Naive thymus-derived CD8-positive, alpha-beta T cell (primary cell): ENCODE measurements around the gene TM9SF2. TPM values are rescaled to one million over a fixed set of nuclear protein-coding genes. Genes with fewer than 3 reads are reported as not detected.

Source experiments
- ATAC-seq, 2 donors: fragments of 150-1000 bp; cut with Tn5 transposase in 1 of 2; sonication (Bioruptor Pico), chemical (Tn5 transposase) in 1 of 2; 1 replicate in 1 of 2; 2 replicates in 1 of 2; pipeline ENCODE4 v1.10.0; 2021; ENCODE audit warnings: mild to moderate bottlenecking in 2 of 2, moderate library complexity in 2 of 2
- POLR2A ChIA-PET: fragments of 350-600 bp; sonication (Branson Sonifier 250); formaldehyde crosslinking; loops from one replicate; lab custom pipeline; 2021; ENCODE audit warnings: antibody characterized with exemption; lab: Charles Lee
- DNase-seq, 10 donors: peaks; one replicate each; pipeline versions ENCODE4 v3.0.0 to v3.0.0-alpha.2; 2020 to 2022
- H3K27ac Mint-ChIP-seq, 10 donors: one replicate each; pipeline ENCODE4 v1.8.0; 2020 to 2022; ENCODE audit warnings: mild to moderate bottlenecking in 10 of 10, mixed read lengths in 10 of 10, moderate library complexity in 4 of 10, inconsistent platforms in 1 of 10
- H3K27me3 Mint-ChIP-seq, 5 donors: one replicate each; pipeline ENCODE4 v1.8.0; 2021 to 2022; ENCODE audit warnings: mixed read lengths in 5 of 5
- H3K36me3 Mint-ChIP-seq, 3 donors: one replicate each; pipeline ENCODE4 v1.8.0; 2020 to 2022; ENCODE audit warnings: mixed read lengths in 3 of 3, mild to moderate bottlenecking in 2 of 3, inconsistent platforms in 1 of 3
- H3K4me1 Mint-ChIP-seq, 4 donors: one replicate each; pipeline ENCODE4 v1.8.0; 2021 to 2022; ENCODE audit warnings: mixed read lengths in 4 of 4
- H3K4me3 Mint-ChIP-seq, 10 donors: one replicate each; pipeline ENCODE4 v1.8.0; 2020 to 2022; ENCODE audit warnings: mild to moderate bottlenecking in 10 of 10, mixed read lengths in 10 of 10, moderate library complexity in 6 of 10, inconsistent platforms in 1 of 10
- H3K9me3 Mint-ChIP-seq, 9 donors: one replicate each; pipeline ENCODE4 v1.8.0; 2020 to 2022; ENCODE audit warnings: mixed read lengths in 9 of 9, mild to moderate bottlenecking in 3 of 9, inconsistent platforms in 1 of 9, moderate library complexity in 1 of 9
- polyA plus RNA-seq, 3 donors: library from polyadenylated mRNA; unstranded; fragments of 300-500 nt; fragmentation: Illumina TruSeq; gene quantifications; one replicate each; pipeline ENCODE4 v1.2.3, GENCODE V29; 2021
- total RNA-seq, 8 experiments: library from RNA in 2 of 8; stranded (reverse) in 2 of 8; gene quantifications; one replicate each; pipeline ENCODE4 v1.2.3 and lab custom pipeline; 2021 to 2026

Gene TM9SF2
- total and polyA plus RNA-seq, 5 experiments from 2014 or later = 41.5 to 57.4 (median 50.2) TPM

DNA sequence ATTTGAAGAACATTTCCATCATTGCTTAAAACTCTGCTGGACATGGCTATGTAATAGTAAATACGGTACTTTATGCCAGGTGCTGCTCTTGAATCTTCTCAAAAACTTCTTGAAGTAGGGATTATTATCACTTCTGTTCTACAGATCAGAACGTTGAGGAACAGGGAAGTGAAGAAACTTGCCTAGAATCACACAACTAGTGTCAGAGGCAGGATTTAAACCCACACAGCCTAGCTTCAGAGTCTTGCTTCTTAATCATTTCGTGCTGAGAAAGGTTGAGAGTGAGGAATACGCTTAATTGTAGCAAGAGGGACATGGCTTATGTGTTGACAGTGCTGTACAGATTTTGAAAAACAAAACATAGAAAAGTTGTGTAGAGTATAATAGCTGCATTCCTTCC is 13.5 kb downstream of the TM9SF2 start:
- H3K4me3 Mint-ChIP-seq = peak overlapping the region in 2 of 10 donors; percentile 3 to 26
- POLR2A ChIA-PET = no interaction called here
- no peak for DNase-seq
- peaks cover 0 to 5% (median 0%) of the 10 kb centered on the region in 9 donors for H3K9me3 Mint-ChIP-seq
- H3K27me3 Mint-ChIP-seq = no peaks in the 10 kb centered on the region
- peaks cover 7 to 35% (median 13%) of the 10 kb centered on the region in 3 donors for H3K36me3 Mint-ChIP-seq
- ATAC-seq = no peak
- peak overlapping the region in 2 of 10 donors; percentile 26 to 31 for H3K27ac Mint-ChIP-seq
- H3K4me1 Mint-ChIP-seq = peaks cover 41 to 74% (median 69%) of the 10 kb centered on the region in 4 donors

- Mint-ChIP-seq H3K4me3 (no peak overlapping the region), H3K27me3 (no peaks in the 10 kb centered on the region), H3K9me3 (no peaks in the 10 kb centered on the region), H3K4me1 (peaks cover 31 to 60% (median 55%) of the 10 kb centered on the region in 4 donors), H3K36me3 (peaks cover 0 to 37% (median 10%) of the 10 kb centered on the region in 3 donors), H3K27ac (peak overlapping the region in 3 of 10 donors; percentile 17 to 41 (median 35))
- ATAC-seq = no peak
- POLR2A ChIA-PET = interaction anchor here (0.9 kb wide), 1 partner anchor 14 kb away, joined by 4 read pairs; no protein-coding TSS in a partner anchor
- DNase-seq = no peak
Observed at GRCh38 chr13:99516153-99516929, 15.1 kb downstream of the TM9SF2 start.

DNA sequence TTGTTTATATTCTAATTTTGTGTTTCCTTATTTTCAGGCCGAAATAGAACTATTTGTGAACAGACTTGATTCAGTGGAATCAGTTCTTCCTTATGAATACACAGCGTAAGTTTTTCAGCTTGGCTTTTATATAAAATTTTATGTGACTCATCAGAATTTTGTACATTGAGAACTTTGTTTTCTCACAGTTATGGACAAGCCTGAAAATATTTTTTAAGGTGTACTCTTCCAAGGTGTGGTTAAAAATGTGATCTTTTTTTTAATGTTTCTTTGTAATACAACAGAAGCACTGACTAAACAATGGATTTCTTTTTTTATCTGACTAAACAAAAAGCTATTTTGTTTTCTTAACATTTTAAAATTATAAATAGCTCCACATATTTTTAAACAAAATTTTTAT is 16.3 kb downstream of the TM9SF2 start:
- DNase-seq (no peak), ATAC-seq (no peak)
- H3K27ac Mint-ChIP-seq = no peak overlapping the region
- no peaks in the 10 kb centered on the region for H3K9me3 Mint-ChIP-seq
- H3K4me3 Mint-ChIP-seq = no peak overlapping the region
- H3K36me3 Mint-ChIP-seq = peaks cover 0 to 47% (median 10%) of the 10 kb centered on the region in 3 donors
- peaks cover 25 to 48% (median 44%) of the 10 kb centered on the region in 4 donors for H3K4me1 Mint-ChIP-seq
- no peaks in the 10 kb centered on the region for H3K27me3 Mint-ChIP-seq
- POLR2A ChIA-PET = no interaction called here

- POLR2A ChIA-PET = interaction anchor here (1.0 kb wide), 1 partner anchor 15 kb away, joined by 3 read pairs; no protein-coding TSS in a partner anchor
- no peak for DNase-seq
- peaks cover 21 to 44% (median 40%) of the 10 kb centered on the region in 4 donors for H3K4me1 Mint-ChIP-seq
- H3K4me3 Mint-ChIP-seq = no peak overlapping the region
- peaks cover 0 to 50% (median 10%) of the 10 kb centered on the region in 3 donors for H3K36me3 Mint-ChIP-seq
- H3K27ac Mint-ChIP-seq = no peak overlapping the region
- no peaks in the 10 kb centered on the region for H3K9me3 Mint-ChIP-seq
- H3K27me3 Mint-ChIP-seq = no peaks in the 10 kb centered on the region
- ATAC-seq = no peak
Observed at GRCh38 chr13:99517984-99518383, 16.7 kb downstream of the TM9SF2 start.

- Mint-ChIP-seq H3K36me3 (peaks cover 17 to 87% (median 35%) of the 10 kb centered on the region in 3 donors), H3K4me1 (peaks cover 32 to 46% (median 36%) of the 10 kb centered on the region in 4 donors), H3K9me3 (no peaks in the 10 kb centered on the region), H3K27ac (peak overlapping the region in 1 of 10 donors; percentile 2), H3K4me3 (no peak overlapping the region), H3K27me3 (no peaks in the 10 kb centered on the region)
- DNase-seq (no peak), ATAC-seq (no peak)
- POLR2A ChIA-PET = no interaction called here
Observed at GRCh38 chr13:99522298-99522697, 21.0 kb downstream of the TM9SF2 start.

GRCh38 chr13:99523838-99524237 is 22.6 kb downstream of the TM9SF2 start:
- peaks cover 19 to 85% (median 35%) of the 10 kb centered on the region in 3 donors for H3K36me3 Mint-ChIP-seq
- POLR2A ChIA-PET = no interaction called here
- H3K4me3 Mint-ChIP-seq = no peak overlapping the region
- peaks cover 34 to 51% (median 43%) of the 10 kb centered on the region in 4 donors for H3K4me1 Mint-ChIP-seq
- DNase-seq = no peak
- no peaks in the 10 kb centered on the region for H3K27me3 Mint-ChIP-seq
- peak overlapping the region in 9 of 10 donors; percentile 25 to 74 (median 69) for H3K27ac Mint-ChIP-seq
- no peak for ATAC-seq
- H3K9me3 Mint-ChIP-seq = no peaks in the 10 kb centered on the region

GRCh38 chr13:99525967-99526366 is 24.7 kb downstream of the TM9SF2 start:
- DNase-seq = no peak
- peaks cover 19 to 84% (median 33%) of the 10 kb centered on the region in 3 donors for H3K36me3 Mint-ChIP-seq
- no peaks in the 10 kb centered on the region for H3K9me3 Mint-ChIP-seq
- peaks cover 34 to 51% (median 43%) of the 10 kb centered on the region in 4 donors for H3K4me1 Mint-ChIP-seq
- H3K27me3 Mint-ChIP-seq = no peaks in the 10 kb centered on the region
- H3K4me3 Mint-ChIP-seq = peak overlapping the region in 6 of 10 donors; percentile 12 to 52 (median 22)
- ATAC-seq = no peak
- POLR2A ChIA-PET = no interaction called here
- H3K27ac Mint-ChIP-seq = peak overlapping the region in 8 of 10 donors; percentile 41 to 75 (median 58)

- ATAC-seq = peak in 1 of 2 donors; percentile 45
- H3K4me1 Mint-ChIP-seq = peaks cover 32 to 46% (median 42%) of the 10 kb centered on the region in 4 donors
Observed at GRCh38 chr13:99526549-99526948, 25.3 kb downstream of the TM9SF2 start.

GRCh38 chr13:99527301-99527700 is 26.0 kb downstream of the TM9SF2 start:
- peak in 5 of 10 donors; percentile 8 to 24 (median 21) for DNase-seq
- peaks cover 19 to 85% (median 31%) of the 10 kb centered on the region in 3 donors for H3K36me3 Mint-ChIP-seq
- no peaks in the 10 kb centered on the region for H3K27me3 Mint-ChIP-seq
- H3K4me1 Mint-ChIP-seq = peaks cover 32 to 45% (median 42%) of the 10 kb centered on the region in 4 donors
- peak overlapping the region in 9 of 10 donors; percentile 9 to 87 (median 64) for H3K27ac Mint-ChIP-seq
- H3K9me3 Mint-ChIP-seq = no peaks in the 10 kb centered on the region
- POLR2A ChIA-PET = no interaction called here
- H3K4me3 Mint-ChIP-seq = peak overlapping the region in 4 of 10 donors; percentile 4 to 52 (median 22)
- peak; percentile 25 to 54 for ATAC-seq

More at GRCh38 chr13:99526549-99526948, 25.3 kb downstream of the TM9SF2 start:
- Mint-ChIP-seq H3K36me3 (peaks cover 19 to 85% (median 29%) of the 10 kb centered on the region in 3 donors), H3K9me3 (no peaks in the 10 kb centered on the region), H3K27ac (peak overlapping the region in 9 of 10 donors; percentile 9 to 78 (median 46)), H3K4me3 (peak overlapping the region in 8 of 10 donors; percentile 8 to 59 (median 22)), H3K27me3 (no peaks in the 10 kb centered on the region)
- no peak for DNase-seq
- POLR2A ChIA-PET = no interaction called here

- ATAC-seq = peak in 1 of 2 donors; percentile 57
- H3K4me3 Mint-ChIP-seq = no peak overlapping the region
- H3K4me1 Mint-ChIP-seq = peaks cover 32 to 43% (median 42%) of the 10 kb centered on the region in 4 donors
- no peak overlapping the region for H3K27ac Mint-ChIP-seq
- H3K9me3 Mint-ChIP-seq = no peaks in the 10 kb centered on the region
- H3K36me3 Mint-ChIP-seq = peaks cover 19 to 85% (median 30%) of the 10 kb centered on the region in 3 donors
- POLR2A ChIA-PET = no interaction called here
- no peaks in the 10 kb centered on the region for H3K27me3 Mint-ChIP-seq
- DNase-seq = peak in 5 of 10 donors; percentile 21 to 38 (median 24)
Observed at GRCh38 chr13:99528547-99528946, 27.3 kb downstream of the TM9SF2 start.

DNA sequence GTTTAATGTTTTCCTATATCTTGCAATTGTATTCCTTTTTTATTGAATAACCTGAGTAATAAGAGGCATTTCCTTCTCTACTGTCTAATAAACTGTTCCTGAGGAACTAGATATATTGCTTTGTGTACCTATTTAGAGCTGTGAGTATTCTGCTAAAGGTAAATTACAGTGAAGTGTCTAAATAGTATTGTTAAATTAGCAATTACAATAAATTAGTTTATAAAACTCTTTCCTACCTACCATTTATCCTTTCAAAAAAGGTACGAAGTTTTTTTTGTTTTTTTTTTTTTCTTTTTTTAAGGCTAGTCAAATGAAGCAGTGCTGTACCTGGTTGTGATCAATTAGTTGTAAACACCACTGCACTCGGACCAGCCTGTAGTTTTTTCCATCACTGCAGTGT is 34.8 kb downstream of the TM9SF2 start:
- ATAC-seq (no peak), DNase-seq (no peak)
- peaks cover 4 to 78% (median 14%) of the 10 kb centered on the region in 3 donors for H3K36me3 Mint-ChIP-seq
- no peaks in the 10 kb centered on the region for H3K27me3 Mint-ChIP-seq
- POLR2A ChIA-PET = no interaction called here
- no peaks in the 10 kb centered on the region for H3K9me3 Mint-ChIP-seq
- H3K27ac Mint-ChIP-seq = peak overlapping the region in 4 of 10 donors; percentile 3 to 59 (median 8)
- peaks cover 1 to 28% (median 11%) of the 10 kb centered on the region in 4 donors for H3K4me1 Mint-ChIP-seq
- H3K4me3 Mint-ChIP-seq = no peak overlapping the region

DNA sequence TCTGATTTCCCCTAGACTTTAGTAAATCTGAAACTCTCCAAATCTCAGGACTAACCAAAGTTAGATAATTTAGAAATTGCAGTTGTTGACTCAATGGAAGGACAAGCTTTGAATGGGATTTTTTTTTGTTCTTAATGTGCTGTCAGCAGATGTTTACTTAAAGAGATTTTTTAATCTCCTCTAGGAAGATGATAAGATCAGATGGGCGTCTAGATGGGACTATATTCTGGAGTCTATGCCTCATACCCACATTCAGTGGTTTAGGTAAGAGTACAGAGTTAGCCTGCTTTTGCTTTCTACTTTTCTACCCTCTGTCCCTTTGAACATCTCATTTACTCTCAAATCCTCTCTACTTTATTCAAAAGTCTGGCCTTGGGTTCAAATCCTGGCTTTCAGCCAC is 39.3 kb downstream of the TM9SF2 start:
- DNase-seq (no peak), ATAC-seq (no peak)
- peaks cover 4 to 86% (median 28%) of the 10 kb centered on the region in 3 donors for H3K36me3 Mint-ChIP-seq
- no peaks in the 10 kb centered on the region for H3K27me3 Mint-ChIP-seq
- H3K4me1 Mint-ChIP-seq = peaks cover 11 to 45% (median 30%) of the 10 kb centered on the region in 4 donors
- H3K9me3 Mint-ChIP-seq = no peaks in the 10 kb centered on the region
- POLR2A ChIA-PET = interaction anchor here (0.7 kb wide), 1 partner anchor 206 kb away, joined by 3 read pairs; no protein-coding TSS in a partner anchor
- peak overlapping the region in 1 of 10 donors; percentile 26 for H3K4me3 Mint-ChIP-seq
- peak overlapping the region; percentile 21 to 87 (median 68) for H3K27ac Mint-ChIP-seq
